ENCODE measurements around the gene DISC1. TPM values are rescaled to one million over a fixed set of nuclear protein-coding genes. Genes with fewer than 3 reads are reported as not detected.

DISC1 gene
- polyA plus RNA-seq, 3 donors = 5.5 to 14.7 (median 5.8) TPM

DNA sequence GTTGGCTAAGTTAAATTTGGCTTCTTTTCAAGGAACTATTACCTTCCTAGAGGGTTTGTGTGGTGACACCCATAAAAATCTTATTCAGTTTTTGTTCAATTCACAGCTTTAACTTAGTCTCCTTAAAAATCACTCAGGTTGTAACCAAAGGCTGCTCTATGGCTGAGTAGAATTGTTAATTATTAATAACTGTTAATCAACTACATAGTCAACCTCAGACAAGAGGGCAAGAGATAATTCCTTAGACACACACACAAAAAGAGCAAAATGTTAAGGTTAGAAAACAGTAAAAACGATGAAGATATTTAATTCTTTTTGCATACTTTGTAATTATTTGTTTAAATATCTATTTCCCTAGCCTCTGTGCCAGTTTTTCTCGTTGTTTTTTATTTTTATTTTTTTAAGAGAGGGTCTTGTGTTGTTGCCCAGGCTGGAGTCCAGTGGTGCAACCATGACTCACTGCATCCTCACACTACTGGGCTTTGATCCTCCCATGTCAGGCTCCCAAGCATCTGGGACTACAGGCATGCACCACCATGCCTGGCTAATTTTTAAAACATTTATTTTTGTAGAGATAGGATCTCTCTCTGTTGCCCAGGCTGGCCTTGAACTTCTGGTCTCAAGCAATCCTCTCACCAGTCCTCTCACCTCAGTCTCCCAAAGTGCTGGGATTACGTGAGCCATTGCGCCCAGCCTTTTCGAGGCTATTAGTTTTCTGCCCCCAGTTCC lies 215.2 kb downstream of the DISC1 start:
- TF ChIP-seq, protein P1, sequence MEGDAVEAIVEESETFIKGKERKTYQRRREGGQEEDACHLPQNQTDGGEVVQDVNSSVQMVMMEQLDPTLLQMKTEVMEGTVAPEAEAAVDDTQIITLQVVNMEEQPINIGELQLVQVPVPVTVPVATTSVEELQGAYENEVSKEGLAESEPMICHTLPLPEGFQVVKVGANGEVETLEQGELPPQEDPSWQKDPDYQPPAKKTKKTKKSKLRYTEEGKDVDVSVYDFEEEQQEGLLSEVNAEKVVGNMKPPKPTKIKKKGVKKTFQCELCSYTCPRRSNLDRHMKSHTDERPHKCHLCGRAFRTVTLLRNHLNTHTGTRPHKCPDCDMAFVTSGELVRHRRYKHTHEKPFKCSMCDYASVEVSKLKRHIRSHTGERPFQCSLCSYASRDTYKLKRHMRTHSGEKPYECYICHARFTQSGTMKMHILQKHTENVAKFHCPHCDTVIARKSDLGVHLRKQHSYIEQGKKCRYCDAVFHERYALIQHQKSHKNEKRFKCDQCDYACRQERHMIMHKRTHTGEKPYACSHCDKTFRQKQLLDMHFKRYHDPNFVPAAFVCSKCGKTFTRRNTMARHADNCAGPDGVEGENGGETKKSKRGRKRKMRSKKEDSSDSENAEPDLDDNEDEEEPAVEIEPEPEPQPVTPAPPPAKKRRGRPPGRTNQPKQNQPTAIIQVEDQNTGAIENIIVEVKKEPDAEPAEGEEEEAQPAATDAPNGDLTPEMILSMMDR (IDR thresholded peaks at IDR 0.05) = no peak
- 100% methylated on average over 2 of the region's 5 CpGs for WGBS (ENCODE audit: insufficient coverage)
- H2AFZ ChIP-seq (ENCODE audit: insufficient read depth, low read depth, low read length, poor library complexity, severe bottlenecking) = no peak overlapping the region
- H3K9me3 ChIP-seq (replicated peaks in 1 of 2; ENCODE audit: control insufficient read depth in 1 of 2, insufficient read depth in 1 of 2, low read length in 2 of 2) = no peaks in the 10 kb centered on the region
- intact Hi-C loops (cut with micrococcal nuclease) = no loop called here
- no peak overlapping the region for H3K4me3 ChIP-seq (replicated peaks in 1 of 3; ENCODE audit: low read depth in 2 of 3, low read length in 3 of 3)
- H3K79me2 ChIP-seq (ENCODE audit: insufficient read depth, low read length) = peaks cover 22% of the 10 kb centered on the region
- H3K27me3 Mint-ChIP-seq (ENCODE audit: low read depth in 3 of 3) = no peaks in the 10 kb centered on the region
- peaks cover 38 to 50% of the 10 kb centered on the region in 2 donors for H3K36me3 Mint-ChIP-seq
- peaks cover 0 to 40% of the 10 kb centered on the region in 2 donors for H3K36me3 ChIP-seq (replicated peaks in 1 of 2; ENCODE audit: control insufficient read depth in 1 of 2, insufficient read depth in 2 of 2, low read length in 2 of 2)
- H3K27ac Mint-ChIP-seq = peak overlapping the region in 4 of 7 donors; percentile 15 to 49 (median 16)
- H3K4me2 ChIP-seq (replicated peaks; ENCODE audit: extremely low read depth, low read length, poor library complexity, severe bottlenecking) = no peak overlapping the region
- DNase-seq = no peak
- H3K27me3 ChIP-seq (ENCODE audit: control insufficient read depth in 2 of 2, insufficient read depth in 2 of 2, low read length in 2 of 2) = no peaks in the 10 kb centered on the region
- peaks cover 27% of the 10 kb centered on the region for H4K20me1 ChIP-seq (ENCODE audit: insufficient read depth, low read length)
- no peak overlapping the region for H3K4me3 Mint-ChIP-seq
- peak overlapping the region in 1 of 2 donors; percentile 3 for H3K27ac ChIP-seq (ENCODE audit: low read depth in 1 of 2, low read length in 2 of 2)
- H3K4me1 Mint-ChIP-seq = peaks cover 27% of the 10 kb centered on the region
- H3K9me3 Mint-ChIP-seq = no peaks in the 10 kb centered on the region
- H3K9ac ChIP-seq (ENCODE audit: insufficient read depth, low read length, poor library complexity, severe bottlenecking) = no peak overlapping the region
- H3K4me1 ChIP-seq (ENCODE audit: control insufficient read depth in 1 of 2, insufficient read depth in 2 of 2, low read length in 2 of 2) = peaks cover 14 to 16% of the 10 kb centered on the region in 2 donors

DNA sequence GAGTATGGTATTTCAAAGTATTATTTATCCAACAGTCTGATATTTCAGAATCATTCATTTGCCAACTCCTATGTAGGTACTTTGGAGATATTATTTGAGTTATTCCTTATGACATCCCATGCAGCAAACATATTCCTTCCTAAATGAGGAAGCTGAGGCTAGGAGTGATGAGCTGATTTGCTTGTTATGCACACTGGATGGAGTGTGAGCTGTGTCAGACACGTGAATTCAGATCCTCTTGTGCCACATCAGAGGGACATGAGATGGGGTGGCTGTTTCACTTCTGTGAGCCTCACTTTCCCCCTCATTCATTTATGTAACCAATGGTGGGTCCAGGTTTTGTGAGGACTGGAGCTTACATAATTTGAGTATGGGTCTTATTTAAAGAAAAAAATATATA lies 215.9 kb downstream of the DISC1 start:
- H3K9me3 Mint-ChIP-seq = no peaks in the 10 kb centered on the region
- no CpG with 5 or more reads among the region's 1 CpG for WGBS (ENCODE audit: insufficient coverage)

More for the DNA sequence above, 215.9 kb downstream of the DISC1 start:
- DNase-seq = peak; percentile 7 to 17 (median 12)
- H3K4me3 ChIP-seq (replicated peaks in 1 of 3; ENCODE audit: low read depth in 2 of 3, low read length in 3 of 3) = no peak overlapping the region
- peaks cover 27% of the 10 kb centered on the region for H4K20me1 ChIP-seq (ENCODE audit: insufficient read depth, low read length)
- Mint-ChIP-seq H3K27ac (peak overlapping the region in 2 of 7 donors; percentile 15 to 16), H3K27me3 (ENCODE audit: low read depth in 3 of 3) (no peaks in the 10 kb centered on the region), H3K36me3 (peaks cover 40 to 54% of the 10 kb centered on the region in 2 donors), H3K4me1 (peaks cover 27% of the 10 kb centered on the region), H3K4me3 (no peak overlapping the region)
- H3K9ac ChIP-seq (ENCODE audit: insufficient read depth, low read length, poor library complexity, severe bottlenecking) = no peak overlapping the region
- H3K9me3 ChIP-seq (replicated peaks in 1 of 2; ENCODE audit: control insufficient read depth in 1 of 2, insufficient read depth in 1 of 2, low read length in 2 of 2) = no peaks in the 10 kb centered on the region
- intact Hi-C loops (cut with micrococcal nuclease) = no loop called here
- H3K36me3 ChIP-seq (replicated peaks in 1 of 2; ENCODE audit: control insufficient read depth in 1 of 2, insufficient read depth in 2 of 2, low read length in 2 of 2) = peaks cover 3 to 40% of the 10 kb centered on the region in 2 donors
- no peaks in the 10 kb centered on the region for H3K27me3 ChIP-seq (ENCODE audit: control insufficient read depth in 2 of 2, insufficient read depth in 2 of 2, low read length in 2 of 2)
- H3K4me1 ChIP-seq (ENCODE audit: control insufficient read depth in 1 of 2, insufficient read depth in 2 of 2, low read length in 2 of 2) = peaks cover 14 to 16% of the 10 kb centered on the region in 2 donors
- peak overlapping the region in 1 of 2 donors; percentile 3 for H3K27ac ChIP-seq (ENCODE audit: low read depth in 1 of 2, low read length in 2 of 2)
- H3K79me2 ChIP-seq (ENCODE audit: insufficient read depth, low read length) = peaks cover 22% of the 10 kb centered on the region
- no peak overlapping the region for H3K4me2 ChIP-seq (replicated peaks; ENCODE audit: extremely low read depth, low read length, poor library complexity, severe bottlenecking)
- TF ChIP-seq, protein P1 (IDR thresholded peaks at IDR 0.05) = no peak
- H2AFZ ChIP-seq (ENCODE audit: insufficient read depth, low read depth, low read length, poor library complexity, severe bottlenecking) = no peak overlapping the region

All from CD14-positive monocyte (primary cell).